GM19238 (cell line): ENCODE measurements around the gene ERP44.
"Not testable (repeated sequence)": the region's sequence is repeated elsewhere in the genome, so short reads cannot be mapped to it uniquely, and the experiment has no call there.

Experiments used
- DNase-seq: peaks from one replicate; pipeline ENCODE4 v3.0.0; 2011; ENCODE audit warnings: low spot score; ENCODE audit not compliant: insufficient read length

ERP44 gene

DNA sequence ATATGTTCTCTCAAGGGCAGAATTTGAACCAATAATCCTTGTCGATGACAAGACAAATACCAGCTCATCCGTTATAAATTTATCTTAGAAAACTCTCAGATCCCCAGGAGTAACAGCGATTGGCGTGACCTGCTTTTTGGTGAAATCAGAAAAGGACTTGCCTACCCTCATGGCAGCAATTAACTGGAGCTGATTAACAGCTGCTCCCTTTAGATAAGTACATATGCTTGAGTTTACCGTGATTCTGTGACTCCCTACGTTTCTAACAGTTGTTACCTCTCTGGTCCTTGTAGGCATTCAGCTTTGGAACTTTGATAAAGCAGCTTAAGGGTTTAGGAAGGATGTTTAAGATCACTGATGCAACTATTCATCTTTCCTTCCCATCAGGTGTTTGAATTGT is 2.8 kb upstream of the ERP44 start:
- DNase-seq: no peak

DNA sequence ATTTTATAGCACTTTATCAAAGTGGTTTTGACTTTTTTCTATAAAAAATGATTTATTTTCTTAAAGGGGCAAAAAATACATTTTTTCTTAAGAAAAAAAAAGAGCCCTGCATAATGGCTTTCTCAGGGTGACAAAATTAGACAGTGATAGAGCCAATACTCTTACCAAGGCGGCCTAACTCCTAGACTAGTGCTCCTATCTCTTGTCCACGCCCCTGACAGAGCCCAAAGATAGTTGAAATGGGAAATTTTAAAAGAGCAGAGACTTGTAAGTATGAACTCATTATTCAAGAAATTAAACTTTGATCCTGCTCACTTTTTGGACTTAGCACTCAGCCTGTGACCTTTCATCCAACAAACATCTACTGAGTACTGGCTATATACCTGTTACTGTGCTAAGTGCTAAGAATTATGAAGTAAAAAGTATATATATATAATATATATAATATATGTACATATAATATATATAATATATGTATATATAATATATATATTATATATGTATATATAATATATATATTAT is 1.4 kb upstream of the ERP44 start:
- DNase-seq: no peak

DNA sequence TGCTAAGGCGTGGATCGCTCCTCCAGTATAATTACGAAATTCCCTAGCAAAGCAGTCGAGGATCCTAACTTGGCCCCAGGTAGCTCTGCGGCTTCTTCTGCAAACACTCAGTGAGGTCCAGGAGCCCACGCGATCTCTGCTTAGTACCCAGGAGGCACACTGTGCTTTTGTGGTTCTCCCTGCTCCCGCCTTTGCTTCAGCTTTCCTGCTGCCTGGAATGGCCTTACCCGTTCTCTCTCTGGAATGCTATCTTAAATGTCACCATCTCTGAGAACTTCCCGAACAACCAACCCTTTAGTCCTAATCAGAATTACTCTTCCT is 882 bp upstream of the ERP44 start:
- DNase-seq: no peak

DNA sequence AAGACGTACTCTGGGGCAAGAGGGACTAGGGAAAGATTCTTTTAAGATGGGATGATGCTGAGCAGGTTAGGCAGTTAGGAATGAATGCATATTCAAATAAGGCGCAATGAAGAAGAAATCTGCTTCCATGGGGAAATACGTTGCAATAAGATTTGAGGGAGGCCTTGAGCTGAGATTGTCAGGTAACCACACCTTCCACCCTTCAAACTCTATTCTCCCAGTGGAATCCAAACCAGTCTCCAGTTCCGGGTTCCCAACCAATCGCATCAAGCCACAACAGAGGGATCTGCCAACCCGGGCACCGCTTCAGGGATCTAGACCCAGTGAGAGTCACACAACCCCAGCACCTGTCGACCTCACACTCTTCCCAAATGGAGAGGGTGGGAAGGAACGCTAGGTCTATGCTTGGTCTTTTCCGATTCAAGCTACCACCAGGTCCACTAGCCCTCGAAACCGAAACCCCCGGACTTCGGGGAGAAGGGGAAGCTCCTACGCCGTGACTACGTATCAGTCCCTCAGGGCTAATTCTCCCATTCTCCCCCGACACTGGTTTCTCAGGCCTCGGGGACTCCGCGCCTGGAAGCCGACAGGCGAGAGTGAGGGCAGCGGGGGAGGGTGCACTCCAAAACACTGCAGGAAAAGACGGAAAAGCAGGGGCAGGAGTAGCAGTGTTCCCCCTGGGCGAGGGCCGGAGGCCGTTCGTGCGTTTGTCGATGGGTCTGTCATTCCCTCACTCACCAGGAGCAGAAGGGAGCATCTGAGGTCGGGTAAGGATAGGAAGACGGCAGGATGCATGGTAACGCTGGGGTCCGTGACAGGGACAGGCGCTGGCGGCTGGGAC is 534 bp downstream of the ERP44 start:
- no peak for DNase-seq

DNA sequence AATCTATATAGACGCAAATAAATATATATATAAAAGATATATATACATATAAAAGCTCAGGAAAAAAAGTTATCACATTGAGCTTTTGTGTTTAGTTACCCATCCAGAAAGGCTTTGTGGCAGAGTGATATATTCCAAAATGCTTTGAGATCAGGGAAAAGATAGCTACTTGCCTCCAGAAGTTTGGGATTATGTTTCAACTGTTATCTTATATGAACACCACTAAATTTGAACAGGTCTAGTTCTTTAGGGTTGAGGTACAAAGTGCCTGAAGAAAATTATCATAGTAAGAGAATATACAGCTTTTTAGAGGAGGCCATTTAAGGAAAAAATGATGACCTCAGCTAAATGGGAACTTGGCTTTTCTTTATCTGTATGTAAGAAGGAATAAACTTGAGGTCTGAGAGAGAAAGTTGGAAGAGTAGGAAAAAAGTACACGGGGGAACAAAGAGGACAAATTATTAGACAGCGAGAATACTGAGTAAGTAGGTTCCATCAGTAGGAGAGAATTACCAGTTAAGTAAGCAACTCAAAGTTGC is 2.4 kb downstream of the ERP44 start:
- no peak for DNase-seq

DNA sequence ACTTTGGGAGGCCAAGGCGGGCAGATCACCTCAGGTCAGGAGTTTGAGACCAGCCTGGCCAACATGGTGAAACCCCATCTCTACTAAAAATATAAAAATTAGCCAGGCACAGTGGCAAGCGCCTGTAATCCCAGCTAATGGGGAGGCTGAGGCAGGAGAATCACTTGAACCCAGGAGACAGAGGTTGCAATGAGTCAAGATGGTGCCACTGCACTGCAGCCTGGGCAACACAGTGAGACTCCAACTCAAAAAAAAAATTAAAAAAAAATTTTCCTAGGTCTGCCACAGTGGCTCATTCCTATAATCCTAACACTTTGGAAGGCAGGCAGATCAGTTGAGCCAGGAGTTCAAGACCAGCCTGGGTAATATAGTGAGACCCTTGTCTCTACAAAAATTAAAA is 4.4 kb downstream of the ERP44 start:
- DNase-seq: not testable (repeated sequence)

DNA sequence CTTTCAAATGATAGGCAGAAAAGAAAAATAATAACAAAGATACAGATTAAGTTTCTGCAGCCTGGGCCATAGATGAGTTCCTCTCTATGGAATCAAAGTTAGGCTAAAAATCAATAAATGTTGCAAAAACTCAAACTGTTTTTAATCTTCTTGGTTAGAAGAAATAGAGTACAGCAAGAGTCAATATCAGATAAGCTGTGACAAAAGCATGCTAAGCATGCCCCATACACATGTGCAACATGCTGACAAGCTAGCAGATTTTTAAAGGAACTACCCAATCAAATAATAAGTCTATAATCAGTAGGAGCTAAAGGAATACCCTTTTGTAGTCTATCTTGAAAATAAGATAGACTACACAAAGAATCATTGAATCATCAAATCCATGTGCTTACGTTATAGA is 6.7 kb downstream of the ERP44 start:
- DNase-seq: no peak

DNA sequence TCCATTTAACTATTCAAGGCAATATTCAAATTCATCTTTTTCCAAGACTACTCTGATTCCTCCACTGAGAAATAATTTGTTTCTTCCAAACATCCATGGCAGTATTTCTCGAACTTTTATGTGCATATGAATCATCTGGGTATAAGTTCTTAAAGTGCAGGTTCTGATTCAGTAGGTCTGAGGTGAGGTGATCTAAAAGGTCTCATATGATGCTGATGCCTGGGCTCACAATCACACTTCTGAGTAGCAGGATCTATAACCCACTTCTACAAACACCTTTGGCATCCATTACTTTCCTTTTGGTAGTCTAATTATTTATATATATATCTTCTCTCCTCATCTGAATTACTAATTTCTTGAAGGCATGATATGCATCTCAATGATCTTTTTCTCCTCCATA is 7.2 kb downstream of the ERP44 start:
- DNase-seq: no peak

DNA sequence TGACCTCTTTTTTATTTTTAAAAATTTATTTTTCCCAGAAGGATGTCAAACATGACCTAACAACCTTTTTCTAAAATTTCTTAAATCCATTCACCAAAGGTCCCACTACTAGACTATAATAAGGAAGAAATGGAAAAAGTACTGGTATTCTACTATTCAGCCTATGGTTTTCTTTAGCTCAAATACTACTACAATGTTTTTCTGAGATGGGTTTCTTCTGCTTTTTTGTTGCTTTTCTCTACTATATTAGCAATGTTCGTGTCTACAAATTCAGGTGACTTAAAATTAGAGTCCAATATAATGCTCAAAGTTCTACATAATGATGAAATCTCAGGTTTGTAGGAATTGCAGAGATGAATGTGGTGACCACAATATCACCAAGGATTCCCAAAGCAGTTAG is 7.9 kb downstream of the ERP44 start:
- no peak for DNase-seq

DNA sequence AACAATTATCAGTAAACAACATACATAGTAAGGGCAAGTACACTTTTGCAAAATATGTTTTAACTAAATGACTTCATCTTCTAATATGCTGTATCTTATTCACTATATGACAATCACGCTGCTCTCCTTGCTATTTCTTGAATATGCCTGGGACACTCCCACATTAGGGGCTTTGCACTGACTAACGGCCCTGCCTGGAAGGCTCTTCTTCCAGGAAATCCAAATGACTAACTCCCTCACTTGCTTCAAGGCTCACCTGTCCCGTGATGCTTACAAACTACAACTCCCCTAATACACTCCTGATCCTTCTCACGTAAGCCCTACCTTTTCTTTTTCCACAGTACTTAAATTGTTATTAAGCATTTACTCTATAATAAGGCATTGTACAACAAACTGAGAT is 10.6 kb downstream of the ERP44 start:
- DNase-seq: no peak

DNA sequence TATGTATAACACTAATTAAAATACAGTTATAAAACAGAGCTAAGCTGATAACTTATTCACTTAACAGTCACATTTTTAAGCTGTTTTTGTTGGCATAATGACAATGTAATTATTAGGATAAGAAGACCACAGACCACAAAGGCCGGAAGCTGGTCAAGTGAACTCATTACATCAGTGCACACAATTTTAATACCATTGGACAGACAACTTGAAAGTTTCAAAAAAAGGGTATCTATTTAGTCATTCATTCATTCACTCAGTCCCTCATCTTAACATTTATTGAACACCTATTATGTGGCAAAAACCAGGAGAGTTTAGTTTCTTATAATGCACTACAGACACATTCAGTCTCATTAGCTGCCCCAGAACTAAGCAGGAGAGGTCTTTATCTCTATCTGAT is 11.6 kb downstream of the ERP44 start:
- DNase-seq: no peak

DNA sequence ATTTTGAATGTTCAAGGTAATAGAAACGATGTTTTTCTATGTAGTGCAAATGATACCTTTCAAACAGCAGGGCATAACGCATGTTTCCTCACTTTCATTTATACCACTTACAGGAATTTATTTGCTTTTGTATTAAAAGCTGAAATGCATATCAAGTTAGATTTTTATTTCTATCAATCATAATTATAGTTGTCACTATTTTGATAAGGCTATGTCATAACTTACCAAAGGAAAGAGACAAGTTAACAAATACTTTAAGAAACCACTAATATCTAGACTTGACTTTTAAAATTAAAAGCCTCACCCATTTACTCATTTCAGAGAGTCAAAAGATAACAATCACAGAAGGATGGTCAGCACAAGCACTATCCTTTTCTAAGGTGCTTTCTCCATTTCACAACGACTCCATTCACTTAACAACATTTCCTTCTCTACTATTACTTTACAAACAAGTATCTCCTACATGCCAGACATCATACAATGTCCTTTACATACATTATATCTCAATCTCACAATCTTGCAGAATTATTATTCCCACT is 12.6 kb downstream of the ERP44 start:
- DNase-seq: no peak

DNA sequence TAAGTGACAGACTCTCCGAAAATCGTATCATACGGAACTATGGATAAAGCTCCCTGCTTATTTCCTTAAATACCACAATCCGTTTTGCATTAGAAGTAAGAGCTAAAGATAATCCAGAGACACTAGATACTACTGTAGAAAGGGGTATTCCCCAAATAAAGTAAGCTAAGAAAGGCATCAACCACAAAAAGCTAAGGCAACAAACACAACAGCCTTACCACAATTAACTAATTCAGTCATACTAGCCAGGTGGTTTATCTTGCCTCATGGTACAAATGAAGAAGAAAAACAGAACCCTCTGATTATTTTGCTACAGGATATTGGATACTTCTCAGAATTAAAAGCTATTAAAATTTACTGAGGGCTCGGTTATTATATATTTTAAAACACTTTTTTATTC is 14.1 kb downstream of the ERP44 start:
- no peak for DNase-seq

DNA sequence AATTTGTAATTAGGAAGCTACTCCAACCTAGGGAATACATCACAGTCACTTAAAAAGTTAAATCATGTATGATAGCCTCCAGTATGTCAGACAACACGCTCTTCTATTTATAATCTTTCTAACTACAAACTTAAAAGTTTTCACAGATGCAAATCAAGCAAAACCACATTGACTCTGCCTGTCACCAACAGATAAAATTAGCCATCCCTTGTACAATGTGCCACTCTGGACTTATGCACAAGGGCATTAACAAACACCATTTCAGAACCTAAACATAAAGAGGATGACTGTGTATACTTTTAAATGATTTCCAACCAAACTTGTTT is 14.7 kb downstream of the ERP44 start:
- DNase-seq: no peak

DNA sequence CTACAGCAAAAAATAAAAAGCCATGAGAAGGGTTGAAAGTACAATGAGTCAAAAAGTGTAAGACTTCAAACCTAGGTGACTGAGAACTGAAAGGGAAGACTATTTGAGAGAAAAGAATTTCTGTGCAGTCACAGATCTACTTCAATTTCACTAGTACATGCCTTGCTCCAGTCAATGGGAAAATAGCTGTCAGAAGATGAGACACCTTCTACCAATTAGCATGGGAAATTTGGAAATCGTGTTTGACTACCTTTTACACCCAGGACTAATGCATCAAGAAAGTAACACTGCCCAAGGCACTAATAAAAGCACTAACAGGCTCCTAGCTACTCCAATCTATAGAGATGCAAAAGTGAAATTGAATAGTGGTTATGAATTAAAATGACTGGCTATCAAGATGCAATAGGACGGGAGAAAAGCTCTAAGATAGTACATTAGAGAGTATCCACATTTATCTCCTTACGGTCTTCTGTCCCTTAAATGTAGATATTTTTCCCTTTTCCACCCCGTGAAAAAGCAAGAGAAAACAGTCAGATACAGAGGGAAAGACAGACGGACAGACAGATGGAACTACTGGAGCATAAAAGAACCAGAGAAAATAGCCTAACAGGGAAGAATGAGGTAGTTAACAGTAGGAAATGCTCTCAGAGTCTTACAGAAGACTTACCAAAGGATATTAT is 15.2 kb downstream of the ERP44 start:
- no peak for DNase-seq

DNA sequence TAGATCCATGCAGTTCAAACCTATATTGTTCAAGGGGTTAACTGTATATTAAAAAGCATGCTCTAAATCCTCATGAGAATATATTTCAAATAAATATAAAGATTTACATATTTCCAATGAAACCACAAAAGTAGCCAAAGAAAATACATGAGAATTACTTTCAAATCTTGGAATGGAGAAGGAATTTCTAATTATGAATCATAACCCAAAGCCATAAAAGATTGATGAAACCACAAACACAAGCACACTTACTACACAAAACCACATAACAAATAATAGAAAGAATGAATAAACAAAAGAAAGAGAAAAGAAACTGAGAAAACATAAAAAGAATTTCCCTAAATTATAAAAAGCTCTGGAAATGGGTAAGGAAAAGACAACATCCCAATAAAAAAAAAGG is 16.0 kb downstream of the ERP44 start:
- no peak for DNase-seq

DNA sequence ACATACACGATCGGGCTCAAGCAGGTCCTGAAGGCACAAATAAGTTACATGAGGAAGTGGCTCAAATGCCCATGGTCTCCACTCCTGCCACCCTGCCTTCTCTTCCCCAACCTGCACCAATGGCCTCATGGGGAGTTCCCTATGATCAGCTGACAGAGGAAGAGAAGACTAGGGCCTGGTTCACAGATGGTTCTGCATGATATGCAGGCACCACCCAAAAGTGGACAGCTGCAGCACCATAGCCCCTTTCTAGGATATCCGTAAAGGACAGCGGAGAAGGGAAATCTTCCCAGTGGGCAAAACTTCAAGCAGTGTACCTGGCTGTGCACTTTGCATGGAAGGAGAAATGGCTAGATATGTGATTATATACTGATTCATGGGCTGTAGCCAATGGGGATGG is 22.5 kb downstream of the ERP44 start:
- DNase-seq: not testable (repeated sequence)

DNA sequence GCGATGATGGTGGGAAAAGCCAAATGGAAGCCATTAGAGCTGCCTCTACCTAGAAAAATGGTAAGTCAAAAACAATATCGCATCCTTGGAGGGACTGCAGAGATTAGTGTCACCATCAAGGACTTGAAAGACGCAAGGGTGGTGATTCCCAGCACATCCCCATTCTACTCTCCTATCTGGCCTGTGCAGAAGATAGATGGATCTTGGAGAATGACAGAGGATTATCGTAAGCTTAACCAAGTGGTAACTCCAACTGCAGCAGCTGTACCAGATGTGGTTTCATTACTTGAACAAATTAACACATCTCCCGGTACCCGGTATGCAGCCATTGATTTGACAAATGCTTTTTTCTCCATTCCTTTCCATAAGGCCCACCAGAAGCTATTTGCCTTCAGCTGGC is 23.8 kb downstream of the ERP44 start:
- DNase-seq: no peak

DNA sequence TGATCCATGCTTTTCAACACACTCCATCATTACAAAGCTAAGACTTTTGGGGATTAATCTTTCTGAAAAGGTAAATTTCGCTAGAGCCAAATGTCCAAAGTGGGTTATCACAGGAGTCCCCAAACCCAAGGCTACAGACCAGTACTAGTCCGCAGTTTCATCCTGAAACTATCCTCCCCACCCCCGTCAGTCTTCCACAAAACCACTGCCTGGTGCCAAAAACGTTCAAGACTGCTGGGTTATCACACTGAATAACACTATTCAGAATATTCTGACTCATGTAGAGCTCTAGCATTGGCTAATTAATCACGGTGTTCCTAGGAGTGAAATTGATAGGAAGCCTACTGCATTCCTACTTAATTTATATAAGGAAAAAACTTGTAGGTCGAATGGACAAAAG is 24.7 kb downstream of the ERP44 start:
- no peak for DNase-seq

DNA sequence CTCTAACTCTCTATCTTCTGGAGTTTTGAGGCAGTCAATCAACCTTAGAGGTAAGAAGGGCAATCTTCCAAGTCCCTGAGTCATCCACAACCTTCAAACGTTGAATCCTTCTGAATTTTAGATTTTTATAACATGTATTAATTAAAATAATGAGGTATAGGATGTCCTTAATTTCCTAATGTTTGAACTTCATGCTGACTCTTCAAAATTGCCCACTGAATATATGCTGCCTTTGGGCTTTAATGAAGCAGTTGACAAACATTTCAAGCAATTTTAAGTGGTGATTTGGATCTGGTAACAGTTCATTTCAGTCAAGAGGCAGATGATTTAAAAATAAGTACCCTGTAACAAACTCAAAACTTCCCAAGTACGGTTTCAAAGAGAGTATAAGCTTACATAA is 26.0 kb downstream of the ERP44 start:
- no peak for DNase-seq

DNA sequence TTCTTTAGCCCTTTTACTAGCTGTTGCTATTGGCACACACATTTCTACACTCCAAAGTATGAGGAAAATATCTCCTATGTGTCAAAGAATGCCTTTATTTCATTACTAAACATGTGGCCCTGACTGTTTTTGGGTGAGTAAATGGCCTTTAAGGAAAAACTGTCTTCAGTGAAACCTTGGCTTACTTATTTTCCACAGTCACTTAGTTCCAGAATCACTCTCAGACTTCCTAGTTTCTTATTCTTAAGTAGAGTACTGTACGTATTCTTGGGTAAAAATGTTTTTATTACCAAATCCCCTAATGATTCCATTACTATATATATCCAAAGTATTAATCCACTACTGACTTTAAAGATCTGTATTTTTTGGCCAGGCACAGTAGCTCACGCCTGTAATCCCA is 27.5 kb downstream of the ERP44 start:
- no peak for DNase-seq
